Mucosa of descending colon (tissue), 3 donors: Measurements from ENCODE around the gene HOXB13. TPM values are rescaled to one million over a fixed set of nuclear protein-coding genes. Genes with fewer than 3 reads are reported as not detected.

Experiments
- ATAC-seq: fragments of 200-7000 bp; cut with Tn5 transposase; one replicate; pipeline ENCODE4 v1.9.1; 2020; ENCODE audit warnings: mild to moderate bottlenecking, moderate library complexity
- DNase-seq, 3 donors: peaks; one replicate each; pipeline ENCODE4 v3.0.0-alpha.2; 2020
- H3K36me3 ChIP-seq: fragments of 200-600 bp; one replicate; pipeline ENCODE4 v1.8.0; 2021; ENCODE audit warnings: low read depth, mild to moderate bottlenecking
- H3K4me1 ChIP-seq: fragments of 200-600 bp; one replicate; pipeline ENCODE4 v1.8.0; 2021; ENCODE audit warnings: low read depth, mild to moderate bottlenecking
- H3K4me3 ChIP-seq: fragments of 200-600 bp; one replicate; pipeline ENCODE4 v1.8.0; 2021; ENCODE audit warnings: mild to moderate bottlenecking
- H3K9me3 ChIP-seq: fragments of 200-600 bp; one replicate; pipeline ENCODE4 v1.8.0; 2021; ENCODE audit warnings: mild to moderate bottlenecking
- intact Hi-C, 2 donors: fragments of 100-400 bp; cut with DNase I in 1 of 2; cut with micrococcal nuclease in 1 of 2; formaldehyde crosslinking; loops; one replicate each; pipeline versions ENCODE4 v1.11.0 to v1.11.1; 2022; cut with DNase I, micrococcal nuclease
- total RNA-seq, 3 donors: library from RNA; stranded (reverse); fragmentation: NEBNext Ultra II Directional in 2 of 3; extraction: Animal tissue kit (Norgen Biotek cat#: 25700) in 2 of 3; gene quantifications; one replicate each; pipeline versions ENCODE4 v1.2.1 to v1.2.4, GENCODE V29; 2021 to 2023
- TF ChIP-seq, protein P1 (sequence below): fragments of 200-600 bp; IDR thresholded peaks from one replicate; pipeline ENCODE4 v1.8.0; 2022; ENCODE audit warnings: antibody characterized with exemption, mild to moderate bottlenecking
- donor health status: DM: no; HTN: no; CAD: no; lungs with moderate emphysema.
- donor health status: DM: no; HTN: no; CAD: no.
- donor health status: DM: no; HTN: yes; CAD: no.

HOXB13 gene
- total RNA-seq, 3 donors from 2014 or later, result 12.2 to 65.4 (median 48.2) TPM

GRCh38 chr17:48751172-48751571 lies 22.6 kb upstream of the HOXB13 start:
- DNase-seq, result no peak
- intact Hi-C loops, result no loop called here
- H3K4me3 ChIP-seq, result no peak overlapping the region

GRCh38 chr17:48749621-48750553 lies 21.3 kb upstream of the HOXB13 start:
- ATAC-seq (no peak), DNase-seq (no peak)
- Histone ChIP-seq H3K4me3 (no peak overlapping the region), H3K4me1 (peaks cover under 1% of the 10 kb centered on the region), H3K9me3 (no peaks in the 10 kb centered on the region), H3K36me3 (no peaks in the 10 kb centered on the region)
- TF ChIP-seq, protein P1, sequence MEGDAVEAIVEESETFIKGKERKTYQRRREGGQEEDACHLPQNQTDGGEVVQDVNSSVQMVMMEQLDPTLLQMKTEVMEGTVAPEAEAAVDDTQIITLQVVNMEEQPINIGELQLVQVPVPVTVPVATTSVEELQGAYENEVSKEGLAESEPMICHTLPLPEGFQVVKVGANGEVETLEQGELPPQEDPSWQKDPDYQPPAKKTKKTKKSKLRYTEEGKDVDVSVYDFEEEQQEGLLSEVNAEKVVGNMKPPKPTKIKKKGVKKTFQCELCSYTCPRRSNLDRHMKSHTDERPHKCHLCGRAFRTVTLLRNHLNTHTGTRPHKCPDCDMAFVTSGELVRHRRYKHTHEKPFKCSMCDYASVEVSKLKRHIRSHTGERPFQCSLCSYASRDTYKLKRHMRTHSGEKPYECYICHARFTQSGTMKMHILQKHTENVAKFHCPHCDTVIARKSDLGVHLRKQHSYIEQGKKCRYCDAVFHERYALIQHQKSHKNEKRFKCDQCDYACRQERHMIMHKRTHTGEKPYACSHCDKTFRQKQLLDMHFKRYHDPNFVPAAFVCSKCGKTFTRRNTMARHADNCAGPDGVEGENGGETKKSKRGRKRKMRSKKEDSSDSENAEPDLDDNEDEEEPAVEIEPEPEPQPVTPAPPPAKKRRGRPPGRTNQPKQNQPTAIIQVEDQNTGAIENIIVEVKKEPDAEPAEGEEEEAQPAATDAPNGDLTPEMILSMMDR, result no peak
- intact Hi-C loops, result no loop called here

More at GRCh38 chr17:48751172-48751571, 22.6 kb upstream of the HOXB13 start:
- H3K9me3 ChIP-seq, result no peaks in the 10 kb centered on the region
- peaks cover 4% of the 10 kb centered on the region for H3K4me1 ChIP-seq
- H3K36me3 ChIP-seq, result no peaks in the 10 kb centered on the region
- TF ChIP-seq, protein P1, result no peak
- peak; percentile 43 for ATAC-seq

GRCh38 chr17:48748718-48749566 lies 20.4 kb upstream of the HOXB13 start:
- Histone ChIP-seq H3K4me3 (no peak overlapping the region), H3K36me3 (no peaks in the 10 kb centered on the region), H3K4me1 (no peaks in the 10 kb centered on the region), H3K9me3 (no peaks in the 10 kb centered on the region)
- intact Hi-C loops, result no loop called here
- TF ChIP-seq, protein P1, result no peak
- no peak for ATAC-seq
- DNase-seq, result no peak

DNA sequence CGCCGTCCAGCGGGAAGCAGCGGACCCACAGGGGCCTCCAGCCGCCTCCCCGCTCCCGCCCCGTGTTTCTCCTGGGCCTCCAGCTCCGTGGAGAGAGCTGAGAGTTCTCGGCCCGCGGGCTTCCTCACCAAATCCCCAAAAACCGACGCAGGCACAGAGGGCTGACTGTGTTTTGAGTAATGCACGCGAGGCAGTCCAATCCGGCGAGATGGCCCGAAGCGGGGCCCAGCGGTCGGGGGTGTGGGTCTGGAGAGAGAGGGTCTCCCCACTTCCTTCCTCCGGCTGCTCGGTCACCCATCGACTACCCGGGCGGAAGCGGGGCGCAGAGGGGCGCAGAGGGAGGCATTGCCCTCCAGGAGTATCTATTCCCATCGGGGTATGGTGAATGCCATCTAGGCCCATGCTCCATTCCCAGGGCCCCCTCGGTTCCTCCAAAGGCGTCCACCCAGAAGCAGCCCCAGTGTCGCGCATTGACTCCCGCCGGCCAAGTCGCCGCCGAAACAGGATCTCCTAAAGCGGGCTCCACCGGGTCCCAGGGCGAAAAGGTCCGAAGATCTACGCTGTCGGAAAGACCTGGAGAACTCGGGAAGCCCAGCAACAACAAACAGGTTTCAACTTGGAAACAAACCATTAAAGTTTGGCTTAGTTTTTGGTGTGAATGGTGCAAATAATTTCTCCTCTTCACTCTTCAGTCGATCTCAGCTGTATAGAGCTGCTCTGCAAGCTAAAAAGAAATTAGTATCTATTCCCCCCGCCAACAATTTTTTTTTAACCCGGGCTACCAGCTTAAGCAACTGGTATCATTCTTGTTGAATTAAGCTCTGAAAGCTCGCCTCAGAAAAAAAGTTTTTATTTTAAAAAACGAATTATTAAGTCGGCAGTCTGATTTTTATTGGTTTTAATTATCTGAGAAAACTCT lies 19.2 kb upstream of the HOXB13 start:
- ATAC-seq (no peak), DNase-seq (no peak)
- Histone ChIP-seq H3K36me3 (no peaks in the 10 kb centered on the region), H3K4me1 (no peaks in the 10 kb centered on the region), H3K9me3 (no peaks in the 10 kb centered on the region), H3K4me3 (no peak overlapping the region)
- intact Hi-C loops, result no loop called here
- TF ChIP-seq, protein P1, result no peak

DNA sequence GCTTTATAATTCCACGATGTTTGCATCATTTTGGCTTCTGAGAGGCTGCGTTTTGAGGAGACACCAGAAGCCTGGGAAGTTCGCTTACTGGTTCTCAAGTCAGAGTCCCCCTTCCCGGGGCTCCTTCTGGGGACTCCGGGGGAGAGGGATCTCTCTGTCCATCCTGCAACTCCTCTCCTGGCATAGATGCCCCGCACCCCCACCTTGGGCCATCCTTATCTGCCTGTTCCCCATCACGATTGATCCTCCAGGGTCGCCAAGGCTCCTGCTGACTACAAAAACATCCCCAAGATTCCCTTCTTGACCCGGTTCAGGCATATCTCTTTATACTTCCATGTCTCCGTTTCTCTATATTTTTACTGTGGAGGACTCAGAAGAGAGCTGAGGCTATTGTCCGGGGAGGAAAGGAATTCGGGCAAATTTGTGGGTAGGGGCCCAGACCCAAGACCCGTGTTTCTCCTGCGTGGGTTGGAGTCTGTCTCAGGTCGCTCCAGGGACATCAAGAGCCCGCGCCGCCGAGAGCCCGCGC lies 18.4 kb upstream of the HOXB13 start:
- DNase-seq, result no peak
- no peaks in the 10 kb centered on the region for H3K9me3 ChIP-seq
- no peak for ATAC-seq
- no peaks in the 10 kb centered on the region for H3K4me1 ChIP-seq
- TF ChIP-seq, protein P1, result no peak
- H3K4me3 ChIP-seq, result no peak overlapping the region
- intact Hi-C loops, result no loop called here
- H3K36me3 ChIP-seq, result no peaks in the 10 kb centered on the region
